ENCODE data around the gene PTRH2.

GRCh38 chr17:59734226-59734625 is 27.0 kb upstream of the PTRH2 start:
- TF ChIP-seq CTCF (IDR thresholded peaks at IDR 0.05; ENCODE audit: poor library complexity) (no peak), EZH2phosphoT487 (IDR thresholded peaks at IDR 0.05; ENCODE audit: low read depth, severe bottlenecking, unreplicated experiment) (no peak), EZH2 (IDR thresholded peaks at IDR 0.05; ENCODE audit: borderline replicate concordance) (no peak)
